ENCODE results near the gene TGFB1.

The TGFB1 gene

DNA sequence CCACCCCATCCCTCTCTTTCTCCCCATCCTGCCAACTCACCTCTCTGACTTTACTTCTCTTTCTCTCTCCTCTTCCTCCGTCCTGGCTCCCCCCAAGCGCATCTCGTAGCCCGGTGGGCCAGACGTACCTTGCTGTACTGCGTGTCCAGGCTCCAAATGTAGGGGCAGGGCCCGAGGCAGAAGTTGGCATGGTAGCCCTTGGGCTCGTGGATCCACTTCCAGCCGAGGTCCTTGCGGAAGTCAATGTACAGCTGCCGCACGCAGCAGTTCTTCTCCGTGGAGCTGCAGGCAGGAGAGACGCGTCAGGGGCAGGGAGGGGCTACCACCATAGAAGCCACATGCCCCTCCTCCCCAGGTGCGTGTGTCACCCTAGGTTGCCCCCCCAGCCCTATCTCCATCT, 21.7 kb downstream of the TGFB1 start:
- H3K4me3 ChIP-seq (ENCODE audit: low read depth, low read length): no peak overlapping the region
- in situ Hi-C loops (cut with HindIII; ENCODE audit: low sequenced_read_pairs): no loop called here
- TF ChIP-seq, protein P1, sequence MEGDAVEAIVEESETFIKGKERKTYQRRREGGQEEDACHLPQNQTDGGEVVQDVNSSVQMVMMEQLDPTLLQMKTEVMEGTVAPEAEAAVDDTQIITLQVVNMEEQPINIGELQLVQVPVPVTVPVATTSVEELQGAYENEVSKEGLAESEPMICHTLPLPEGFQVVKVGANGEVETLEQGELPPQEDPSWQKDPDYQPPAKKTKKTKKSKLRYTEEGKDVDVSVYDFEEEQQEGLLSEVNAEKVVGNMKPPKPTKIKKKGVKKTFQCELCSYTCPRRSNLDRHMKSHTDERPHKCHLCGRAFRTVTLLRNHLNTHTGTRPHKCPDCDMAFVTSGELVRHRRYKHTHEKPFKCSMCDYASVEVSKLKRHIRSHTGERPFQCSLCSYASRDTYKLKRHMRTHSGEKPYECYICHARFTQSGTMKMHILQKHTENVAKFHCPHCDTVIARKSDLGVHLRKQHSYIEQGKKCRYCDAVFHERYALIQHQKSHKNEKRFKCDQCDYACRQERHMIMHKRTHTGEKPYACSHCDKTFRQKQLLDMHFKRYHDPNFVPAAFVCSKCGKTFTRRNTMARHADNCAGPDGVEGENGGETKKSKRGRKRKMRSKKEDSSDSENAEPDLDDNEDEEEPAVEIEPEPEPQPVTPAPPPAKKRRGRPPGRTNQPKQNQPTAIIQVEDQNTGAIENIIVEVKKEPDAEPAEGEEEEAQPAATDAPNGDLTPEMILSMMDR (IDR thresholded peaks at IDR 0.05; ENCODE audit: low read depth, low read length, missing control alignments): no peak
- DNase-seq (ENCODE audit: low read depth): no peak

DNA sequence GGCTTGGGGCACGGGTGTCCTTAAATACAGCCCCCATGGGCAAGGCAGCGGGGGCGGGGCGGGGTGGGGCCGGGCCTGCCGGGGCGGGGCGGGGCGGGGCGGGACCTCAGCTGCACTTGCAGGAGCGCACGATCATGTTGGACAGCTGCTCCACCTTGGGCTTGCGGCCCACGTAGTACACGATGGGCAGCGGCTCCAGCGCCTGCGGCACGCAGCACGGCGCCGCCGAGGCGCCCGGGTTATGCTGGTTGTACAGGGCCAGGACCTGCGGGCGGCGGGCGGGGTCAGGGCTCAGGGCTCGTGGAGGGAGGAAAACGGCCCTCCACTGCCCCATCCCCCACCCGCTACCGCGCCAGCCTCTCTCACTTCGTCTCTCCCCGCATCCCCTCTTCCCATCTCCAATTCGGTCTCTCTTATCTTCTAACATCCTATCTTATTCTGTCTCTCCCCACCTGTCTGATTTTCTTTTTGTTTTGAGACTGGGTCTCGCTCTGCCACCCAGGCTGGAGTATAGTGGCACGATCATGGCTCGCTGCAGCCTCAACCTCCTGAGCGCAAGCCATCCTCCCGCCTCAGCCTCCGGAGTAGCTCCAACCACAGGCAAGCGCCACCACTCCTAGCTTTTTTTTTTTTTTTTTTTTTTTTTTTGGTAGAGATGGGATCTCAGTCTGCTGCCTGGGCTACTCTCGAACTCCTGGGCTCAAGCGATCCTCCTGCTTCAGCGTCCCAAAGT, 22.6 kb downstream of the TGFB1 start:
- in situ Hi-C loops (cut with HindIII; ENCODE audit: low sequenced_read_pairs): no loop called here
- no peak for DNase-seq (ENCODE audit: low read depth)

GRCh38 chr19:41330481-41330880, 23.2 kb downstream of the TGFB1 start:
- H3K4me3 ChIP-seq (ENCODE audit: low read depth, low read length): no peak overlapping the region
- in situ Hi-C loops (cut with HindIII; ENCODE audit: low sequenced_read_pairs): no loop called here

More for the DNA sequence above, 22.6 kb downstream of the TGFB1 start:
- TF ChIP-seq, protein P1 (IDR thresholded peaks at IDR 0.05; ENCODE audit: low read depth, low read length, missing control alignments): no peak
- no peak overlapping the region for H3K4me3 ChIP-seq (ENCODE audit: low read depth, low read length)

GRCh38 chr19:41328842-41329225, 24.9 kb downstream of the TGFB1 start:
- no peak for DNase-seq (ENCODE audit: low read depth)
- TF ChIP-seq, protein P1 (IDR thresholded peaks at IDR 0.05; ENCODE audit: low read depth, low read length, missing control alignments): no peak
- no peak overlapping the region for H3K4me3 ChIP-seq (ENCODE audit: low read depth, low read length)
- in situ Hi-C loops (cut with HindIII; ENCODE audit: low sequenced_read_pairs): no loop called here

More at GRCh38 chr19:41330481-41330880, 23.2 kb downstream of the TGFB1 start:
- TF ChIP-seq, protein P1 (IDR thresholded peaks at IDR 0.05; ENCODE audit: low read depth, low read length, missing control alignments): no peak
- DNase-seq (ENCODE audit: low read depth): no peak

DNA sequence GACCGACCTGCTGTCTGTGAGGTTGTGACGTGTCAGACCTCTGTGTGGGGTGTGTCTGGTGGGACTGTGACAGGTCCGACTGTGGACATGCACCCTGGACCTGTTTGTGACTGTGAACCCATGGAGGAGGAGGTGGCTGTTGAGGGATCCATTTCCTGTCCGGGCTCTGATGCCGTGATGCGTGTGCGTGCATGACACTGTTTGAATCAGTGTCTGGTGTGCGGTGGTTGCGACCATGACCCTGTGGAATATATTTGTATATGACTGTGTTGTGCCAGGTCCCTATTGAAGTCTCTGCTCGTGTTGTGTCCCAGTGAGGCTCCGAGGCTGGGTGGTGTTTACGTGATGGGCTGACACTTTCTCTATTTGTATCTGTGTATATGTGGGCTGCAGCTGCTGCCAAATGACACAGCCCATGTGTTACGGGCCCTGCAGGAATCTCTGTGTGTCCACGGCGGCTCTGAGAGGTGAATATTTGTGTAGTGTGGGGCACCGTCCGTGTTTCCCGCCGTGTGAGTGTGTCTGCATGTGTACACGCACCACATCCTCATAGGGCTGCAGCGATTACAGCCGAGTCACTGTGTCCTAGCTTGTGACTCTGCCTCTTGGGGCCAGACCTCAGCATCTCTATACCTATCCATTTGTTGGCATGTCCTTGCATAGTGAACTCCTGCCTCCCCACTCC, 25.4 kb downstream of the TGFB1 start:
- in situ Hi-C loops (cut with HindIII; ENCODE audit: low sequenced_read_pairs): no loop called here
- no peak for DNase-seq (ENCODE audit: low read depth)
- TF ChIP-seq, protein P1 (IDR thresholded peaks at IDR 0.05; ENCODE audit: low read depth, low read length, missing control alignments): no peak
- no peak overlapping the region for H3K4me3 ChIP-seq (ENCODE audit: low read depth, low read length)

DNA sequence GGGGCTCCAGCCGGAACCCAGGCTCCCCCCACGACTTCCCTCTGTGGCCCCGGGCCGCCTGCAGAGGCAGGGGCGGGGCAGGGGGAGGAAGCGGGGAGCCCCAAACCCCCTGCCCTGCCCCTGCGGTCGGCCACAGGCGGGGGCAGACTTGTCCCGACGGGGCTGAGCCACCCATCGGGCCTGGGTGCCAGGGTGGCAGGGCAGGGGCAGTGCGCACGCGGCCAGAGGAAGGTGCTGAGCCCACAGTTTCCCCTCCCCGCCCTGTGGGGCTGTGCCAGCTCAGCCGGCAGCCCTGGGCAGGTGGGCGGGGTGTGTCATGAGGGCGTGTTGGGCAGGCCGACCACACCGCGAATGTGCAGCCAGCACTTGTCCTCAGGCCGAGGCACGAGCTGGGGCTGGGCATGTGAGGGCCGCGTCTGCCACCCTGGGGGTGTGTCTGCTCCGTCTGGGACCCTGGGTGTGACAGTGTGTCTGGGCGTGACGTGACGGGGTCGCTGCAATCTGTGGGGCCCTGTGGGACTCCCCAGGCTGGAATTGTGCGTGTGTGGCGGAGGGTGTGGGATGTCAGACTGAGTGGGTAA, 26.1 kb downstream of the TGFB1 start:
- in situ Hi-C loops (cut with HindIII; ENCODE audit: low sequenced_read_pairs): no loop called here
- TF ChIP-seq, protein P1 (IDR thresholded peaks at IDR 0.05; ENCODE audit: low read depth, low read length, missing control alignments): no peak
- DNase-seq (ENCODE audit: low read depth): no peak
- H3K4me3 ChIP-seq (ENCODE audit: low read depth, low read length): no peak overlapping the region

Data from astrocyte of the cerebellum (primary cell).